ENCODE results near the gene LGALS1. TPM values are rescaled to one million over a fixed set of nuclear protein-coding genes. Genes with fewer than 3 reads are reported as not detected.

The LGALS1 gene
- total RNA-seq, 1 experiment from 2014 or later: 3.2 TPM

DNA sequence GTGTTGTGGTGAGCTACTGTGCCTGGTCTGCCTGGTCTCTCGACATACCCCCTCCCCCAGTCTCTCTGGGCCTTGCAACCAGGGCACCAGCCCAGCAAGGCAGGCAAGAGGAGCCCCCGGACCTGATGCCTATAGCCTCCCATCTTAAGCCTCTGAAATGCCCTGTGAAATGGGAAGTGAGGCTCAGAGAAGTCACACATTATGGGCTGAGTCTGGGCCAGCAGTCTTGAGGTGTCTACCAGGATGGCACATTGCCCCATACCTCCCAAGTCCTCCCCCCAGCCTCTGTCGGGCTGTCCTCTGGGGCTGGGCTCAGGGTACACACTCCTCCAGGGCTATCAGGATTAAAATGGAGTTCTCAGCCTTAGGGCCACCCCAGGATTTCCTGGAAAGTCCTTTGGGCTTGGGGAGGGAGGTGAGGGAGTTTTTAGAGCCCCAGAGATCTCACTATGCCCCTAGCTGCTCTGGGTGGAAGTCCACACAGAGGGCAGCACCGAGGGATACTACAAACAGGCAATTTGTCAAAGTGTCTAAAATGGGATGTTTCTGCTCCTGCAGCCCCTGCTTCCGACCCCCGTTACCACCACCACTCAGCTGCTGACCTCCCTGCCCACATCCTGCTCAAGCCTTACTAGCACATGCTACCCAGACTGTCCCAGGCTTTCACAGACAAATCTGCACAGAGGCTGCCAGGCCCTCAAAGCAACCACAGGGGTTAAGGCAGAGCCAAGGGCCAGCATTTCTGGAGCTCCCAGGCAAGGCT, 39.1 kb upstream of the LGALS1 start:
- no peaks in the 10 kb centered on the region for H3K27me3 ChIP-seq (replicated peaks; ENCODE audit: control insufficient read depth, insufficient read depth, low read length)
- peaks cover 4% of the 10 kb centered on the region for H3K36me3 Mint-ChIP-seq (ENCODE audit: insufficient read depth, unreplicated experiment)
- no peaks in the 10 kb centered on the region for H3K9me3 Mint-ChIP-seq (ENCODE audit: unreplicated experiment)
- ChIA-PET POLR2A (no interaction called here), CTCF (interaction anchor here (0.6 to 1.8 kb wide), 2 partner anchors 22 to 34 kb away, joined by 3 to 4 read pairs; partner anchors contain the start of gene PDXP)
- no peaks in the 10 kb centered on the region for H3K9me3 ChIP-seq
- no peak overlapping the region for H3K27ac Mint-ChIP-seq (ENCODE audit: unreplicated experiment)
- peak in 1 of 2 experiments; percentile 32 for TF ChIP-seq CTCF (IDR thresholded peaks at IDR 0.05; ENCODE audit: insufficient read depth in 1 of 2, low read depth in 1 of 2, low read length in 1 of 2, severe bottlenecking in 1 of 2, unreplicated experiment in 1 of 2)
- no peak overlapping the region for H3K4me3 ChIP-seq (ENCODE audit: low read depth, low read length)
- DNase-seq: no peak
- no peaks in the 10 kb centered on the region; the same call in 1 of the 2 replicates for H3K36me3 ChIP-seq (ENCODE audit: control insufficient read depth, insufficient read depth, low read length)
- H3K4me3 Mint-ChIP-seq (ENCODE audit: unreplicated experiment): no peak overlapping the region
- peaks cover 12% of the 10 kb centered on the region for H3K4me1 Mint-ChIP-seq (ENCODE audit: low read depth, unreplicated experiment)
- BruUV-seq (replicated peaks): no TSS peak
- no peaks in the 10 kb centered on the region for H3K27me3 Mint-ChIP-seq (ENCODE audit: insufficient read depth, unreplicated experiment)
- peaks cover 35% of the 10 kb centered on the region for H3K4me1 ChIP-seq
- intact Hi-C loops (cut with micrococcal nuclease; ENCODE audit: unreplicated experiment): no loop called here

DNA sequence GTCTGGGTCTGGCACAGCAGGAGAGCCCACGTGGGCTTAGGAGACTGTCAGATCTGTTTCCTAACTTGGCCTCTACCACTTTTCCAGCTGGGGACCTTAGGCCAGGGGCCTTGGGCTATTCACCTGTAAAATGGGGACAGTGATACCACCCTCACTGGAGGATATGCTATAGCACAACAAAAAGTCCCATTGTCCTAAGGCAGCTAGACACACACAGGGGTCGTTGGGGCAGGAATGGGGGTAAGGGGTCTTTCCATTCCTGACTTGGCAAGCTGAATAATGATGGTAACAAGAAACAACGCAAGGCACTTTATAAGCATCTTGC, 38.5 kb upstream of the LGALS1 start:
- Histone ChIP-seq H3K4me1 (peaks cover 30% of the 10 kb centered on the region), H3K27me3 (replicated peaks; ENCODE audit: control insufficient read depth, insufficient read depth, low read length) (no peaks in the 10 kb centered on the region), H3K4me3 (ENCODE audit: low read depth, low read length) (no peak overlapping the region), H3K36me3 (ENCODE audit: control insufficient read depth, insufficient read depth, low read length) (no peaks in the 10 kb centered on the region; the same call in 1 of the 2 replicates), H3K9me3 (no peaks in the 10 kb centered on the region)
- Mint-ChIP-seq H3K27ac (ENCODE audit: unreplicated experiment) (no peak overlapping the region), H3K9me3 (ENCODE audit: unreplicated experiment) (no peaks in the 10 kb centered on the region), H3K4me1 (ENCODE audit: low read depth, unreplicated experiment) (peaks cover 9% of the 10 kb centered on the region), H3K27me3 (ENCODE audit: insufficient read depth, unreplicated experiment) (no peaks in the 10 kb centered on the region), H3K36me3 (ENCODE audit: insufficient read depth, unreplicated experiment) (peaks cover 4% of the 10 kb centered on the region), H3K4me3 (ENCODE audit: unreplicated experiment) (no peak overlapping the region)
- TF ChIP-seq CTCF (IDR thresholded peaks at IDR 0.05; ENCODE audit: insufficient read depth in 1 of 2, low read depth in 1 of 2, low read length in 1 of 2, severe bottlenecking in 1 of 2, unreplicated experiment in 1 of 2): no peak
- intact Hi-C loops (cut with micrococcal nuclease; ENCODE audit: unreplicated experiment): no loop called here
- no peak for DNase-seq
- no TSS peak for BruUV-seq (replicated peaks)
- CTCF ChIA-PET: interaction anchor here (0.5 to 1.8 kb wide), 3 partner anchors 21 to 34 kb away, joined by 3 to 6 read pairs (median 4); partner anchors contain the start of gene PDXP
- POLR2A ChIA-PET: no interaction called here

DNA sequence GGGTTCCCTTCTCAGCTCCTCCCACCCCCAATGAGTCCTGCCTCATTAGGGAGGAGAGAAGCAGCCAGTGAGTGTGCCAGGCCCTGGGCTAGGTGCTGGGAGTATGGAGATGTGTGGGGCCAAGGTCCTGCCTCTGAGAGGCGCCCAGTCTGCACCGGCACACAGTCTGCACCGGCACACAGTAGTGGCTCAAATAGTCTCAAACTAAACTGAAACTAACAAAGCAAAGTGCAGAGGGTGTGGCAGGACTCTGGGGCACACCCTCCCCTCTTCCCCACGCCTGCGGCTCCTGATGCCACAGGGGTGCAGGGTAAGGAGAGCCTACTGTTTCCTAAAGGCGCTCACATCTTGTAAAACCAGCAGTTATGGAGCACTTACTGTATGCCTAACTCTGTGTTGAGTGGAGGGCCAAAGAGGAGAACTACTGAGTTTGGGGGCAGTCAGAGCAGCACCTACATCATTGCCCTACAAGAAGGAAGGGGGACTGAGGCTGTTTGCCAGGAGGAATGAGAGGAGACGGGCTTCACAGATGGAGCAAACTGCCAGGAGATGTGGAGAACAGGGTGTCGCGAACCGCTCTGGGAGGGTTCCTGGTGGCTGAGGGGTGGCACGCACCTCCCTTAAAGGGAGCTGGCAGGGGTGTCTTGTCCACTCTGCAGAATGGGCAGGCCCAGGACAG, 36.9 kb upstream of the LGALS1 start:
- intact Hi-C loops (cut with micrococcal nuclease; ENCODE audit: unreplicated experiment): no loop called here
- BruUV-seq (replicated peaks): no TSS peak
- Mint-ChIP-seq H3K9me3 (ENCODE audit: unreplicated experiment) (no peaks in the 10 kb centered on the region), H3K4me3 (ENCODE audit: unreplicated experiment) (peak overlapping the region; percentile 75), H3K36me3 (ENCODE audit: insufficient read depth, unreplicated experiment) (peaks cover 12% of the 10 kb centered on the region), H3K27me3 (ENCODE audit: insufficient read depth, unreplicated experiment) (no peaks in the 10 kb centered on the region), H3K27ac (ENCODE audit: unreplicated experiment) (peak overlapping the region; percentile 76), H3K4me1 (ENCODE audit: low read depth, unreplicated experiment) (peaks cover 11% of the 10 kb centered on the region)
- no peak for TF ChIP-seq CTCF (IDR thresholded peaks at IDR 0.05; ENCODE audit: insufficient read depth in 1 of 2, low read depth in 1 of 2, low read length in 1 of 2, severe bottlenecking in 1 of 2, unreplicated experiment in 1 of 2)
- Histone ChIP-seq H3K36me3 (ENCODE audit: control insufficient read depth, insufficient read depth, low read length) (no peaks in the 10 kb centered on the region; the same call in 1 of the 2 replicates), H3K27me3 (replicated peaks; ENCODE audit: control insufficient read depth, insufficient read depth, low read length) (no peaks in the 10 kb centered on the region), H3K4me3 (ENCODE audit: low read depth, low read length) (peak overlapping the region; percentile 78; the same call in 1 of the 2 replicates), H3K4me1 (peaks cover 30% of the 10 kb centered on the region), H3K9me3 (no peaks in the 10 kb centered on the region)
- no peak for DNase-seq
- POLR2A ChIA-PET: no interaction called here
- CTCF ChIA-PET: interaction anchor here (0.6 to 1.0 kb wide), 3 partner anchors 20 to 181 kb away, joined by 3 read pairs; partner anchors contain the start of gene PDXP

Measured in Caco-2 (cell line).